Hematopoietic multipotent progenitor cell treated with erythropoietin and hydrocortisone succinate and interleukin-3 and kit ligand, for 15 days (in vitro differentiated cells): Measurements from ENCODE around the gene CBY1.

Source experiments
- DNase-seq: peaks from one replicate; pipeline ENCODE4 v3.0.0-alpha.2; 2015; ENCODE audit warnings: low spot score

The CBY1 gene

GRCh38 chr22:38649841-38650522, 6.5 kb upstream of the CBY1 start:
- DNase-seq: no peak

GRCh38 chr22:38652859-38653258, 3.6 kb upstream of the CBY1 start:
- DNase-seq: no peak

GRCh38 chr22:38653741-38654140, 2.7 kb upstream of the CBY1 start:
- no peak for DNase-seq

GRCh38 chr22:38655519-38656255, 751 bp upstream of the CBY1 start:
- no peak for DNase-seq

- DNase-seq: peak; percentile 8
These were observed 839 bp downstream of the CBY1 start for GRCh38 chr22:38657045-38657909.

- no peak for DNase-seq
These were observed 18.4 kb downstream of the CBY1 start for GRCh38 chr22:38674888-38675287.

- DNase-seq: no peak
These were observed 19.4 kb downstream of the CBY1 start for GRCh38 chr22:38675833-38676232.

GRCh38 chr22:38681582-38682335, 25.3 kb downstream of the CBY1 start, which contains the start of gene TOMM22:
Gene TOMM22 (plus strand): TSS chr22:38681957. CDS start chr22:38681979, 22 bp downstream.
- peak; percentile 89 for DNase-seq

- no peak for DNase-seq
These were observed 28.5 kb downstream of the CBY1 start for GRCh38 chr22:38684895-38685294.

GRCh38 chr22:38685761-38686160, 29.3 kb downstream of the CBY1 start:
- DNase-seq: no peak

GRCh38 chr22:38689651-38690050, 33.2 kb downstream of the CBY1 start:
- no peak for DNase-seq

- no peak for DNase-seq
These were observed 37.6 kb downstream of the CBY1 start for GRCh38 chr22:38694049-38694448.

GRCh38 chr22:38694940-38695339, 38.5 kb downstream of the CBY1 start:
- no peak for DNase-seq

GRCh38 chr22:38696606-38697424, 40.4 kb downstream of the CBY1 start:
- peak; percentile 48 for DNase-seq

- DNase-seq: peak; percentile 71
These were observed 41.1 kb downstream of the CBY1 start for GRCh38 chr22:38697425-38698089.

GRCh38 chr22:38698407-38699094, 42.1 kb downstream of the CBY1 start:
- DNase-seq: no peak

- DNase-seq: no peak
These were observed 42.7 kb downstream of the CBY1 start for GRCh38 chr22:38699143-38699542.

- DNase-seq: no peak
These were observed 43.3 kb downstream of the CBY1 start for GRCh38 chr22:38699784-38700183.

- peak; percentile 44 for DNase-seq
These were observed 43.9 kb downstream of the CBY1 start for GRCh38 chr22:38700270-38700788.
